KMS-11 (cell line): ENCODE results near the gene DDOST.

ENCODE experiments used
- H2AFZ ChIP-seq: fragments of 200-600 bp; sonication (generic); 2 replicates; pipeline ENCODE4 v1.6.1; 2016; ENCODE audit warnings: antibody characterized with exemption, mixed run types, low read depth
- H3K27ac ChIP-seq: fragments of 200-600 bp; sonication (generic); 2 replicates; pipeline ENCODE4 v1.6.1; 2016; ENCODE audit warnings: mild to moderate bottlenecking, mixed run types
- H3K27me3 ChIP-seq: fragments of 200-600 bp; sonication (generic); 2 replicates; pipeline ENCODE4 v1.6.1; 2017; ENCODE audit warnings: mild to moderate bottlenecking, low read depth, mixed run types, moderate library complexity; ENCODE audit not compliant: insufficient read depth
- H3K36me3 ChIP-seq: fragments of 200-600 bp; sonication (generic); 2 replicates; pipeline ENCODE4 v1.6.1; 2017; ENCODE audit warnings: mild to moderate bottlenecking, mixed run types; ENCODE audit not compliant: insufficient read depth
- H3K4me1 ChIP-seq: fragments of 200-600 bp; sonication (generic); 2 replicates; pipeline ENCODE4 v1.6.1; 2016; ENCODE audit warnings: mild to moderate bottlenecking, low read depth, mixed run types; ENCODE audit not compliant: poor library complexity, severe bottlenecking
- H3K4me2 ChIP-seq: fragments of 200-600 bp; sonication (generic); 2 replicates; pipeline ENCODE4 v1.7.0; 2016; ENCODE audit warnings: mild to moderate bottlenecking, mixed run types
- H3K4me3 ChIP-seq: fragments of 200-600 bp; sonication (generic); IDR thresholded peaks from 2 replicates; pipeline ENCODE4 v1.6.1; 2017; ENCODE audit warnings: low read depth, low read length, mixed read lengths; ENCODE audit not compliant: insufficient read depth
- H3K79me2 ChIP-seq: fragments of 200-600 bp; sonication (generic); 2 replicates; pipeline ENCODE4 v1.6.1; 2016; ENCODE audit warnings: low read depth, mixed run types; ENCODE audit not compliant: insufficient read depth
- H3K9ac ChIP-seq: fragments of 200-600 bp; sonication (generic); 2 replicates; pipeline ENCODE4 v1.6.1; 2016; ENCODE audit warnings: mild to moderate bottlenecking, mixed run types
- H4K20me1 ChIP-seq: fragments of 200-600 bp; sonication (generic); 2 replicates; pipeline ENCODE4 v1.6.1; 2016; ENCODE audit warnings: mild to moderate bottlenecking, mixed run types; ENCODE audit not compliant: insufficient read depth
- TF ChIP-seq, protein P1 (sequence below): fragments of 200-600 bp; sonication (generic); conservative IDR thresholded peaks from 2 replicates; pipeline ENCODE4 v1.6.1; 2017; ENCODE audit warnings: low read depth, mild to moderate bottlenecking, antibody characterized with exemption, low read length, moderate library complexity, mixed read lengths

DDOST gene

DNA sequence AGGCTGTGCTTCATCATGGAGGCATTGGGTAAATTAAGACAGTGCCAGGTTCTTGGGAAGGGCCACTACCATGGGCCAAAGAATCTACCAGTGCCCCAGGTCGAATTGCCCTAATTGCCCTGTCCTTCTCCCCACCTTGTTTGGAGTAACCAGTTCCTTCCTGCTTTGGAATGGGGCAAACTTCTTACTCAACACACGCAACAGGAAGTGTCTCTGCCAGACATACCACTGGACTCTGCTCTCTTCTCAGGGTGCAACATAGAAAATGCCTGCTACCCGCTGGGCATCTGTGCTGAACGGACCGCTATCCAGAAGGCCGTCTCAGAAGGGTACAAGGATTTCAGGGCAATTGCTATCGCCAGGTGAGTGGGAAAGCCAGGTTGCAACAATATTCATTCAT is 56.5 kb downstream of the DDOST start:
- Histone ChIP-seq H3K4me2 (no peak overlapping the region), H3K4me1 (no peaks in the 10 kb centered on the region), H3K36me3 (no peaks in the 10 kb centered on the region), H3K79me2 (no peaks in the 10 kb centered on the region), H2AFZ (no peak overlapping the region), H3K9ac (no peak overlapping the region), H3K4me3 (no peak overlapping the region), H3K27me3 (peaks cover 22% of the 10 kb centered on the region), H4K20me1 (no peaks in the 10 kb centered on the region), H3K27ac (no peak overlapping the region)
- TF ChIP-seq, protein P1, sequence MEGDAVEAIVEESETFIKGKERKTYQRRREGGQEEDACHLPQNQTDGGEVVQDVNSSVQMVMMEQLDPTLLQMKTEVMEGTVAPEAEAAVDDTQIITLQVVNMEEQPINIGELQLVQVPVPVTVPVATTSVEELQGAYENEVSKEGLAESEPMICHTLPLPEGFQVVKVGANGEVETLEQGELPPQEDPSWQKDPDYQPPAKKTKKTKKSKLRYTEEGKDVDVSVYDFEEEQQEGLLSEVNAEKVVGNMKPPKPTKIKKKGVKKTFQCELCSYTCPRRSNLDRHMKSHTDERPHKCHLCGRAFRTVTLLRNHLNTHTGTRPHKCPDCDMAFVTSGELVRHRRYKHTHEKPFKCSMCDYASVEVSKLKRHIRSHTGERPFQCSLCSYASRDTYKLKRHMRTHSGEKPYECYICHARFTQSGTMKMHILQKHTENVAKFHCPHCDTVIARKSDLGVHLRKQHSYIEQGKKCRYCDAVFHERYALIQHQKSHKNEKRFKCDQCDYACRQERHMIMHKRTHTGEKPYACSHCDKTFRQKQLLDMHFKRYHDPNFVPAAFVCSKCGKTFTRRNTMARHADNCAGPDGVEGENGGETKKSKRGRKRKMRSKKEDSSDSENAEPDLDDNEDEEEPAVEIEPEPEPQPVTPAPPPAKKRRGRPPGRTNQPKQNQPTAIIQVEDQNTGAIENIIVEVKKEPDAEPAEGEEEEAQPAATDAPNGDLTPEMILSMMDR = no peak

DNA sequence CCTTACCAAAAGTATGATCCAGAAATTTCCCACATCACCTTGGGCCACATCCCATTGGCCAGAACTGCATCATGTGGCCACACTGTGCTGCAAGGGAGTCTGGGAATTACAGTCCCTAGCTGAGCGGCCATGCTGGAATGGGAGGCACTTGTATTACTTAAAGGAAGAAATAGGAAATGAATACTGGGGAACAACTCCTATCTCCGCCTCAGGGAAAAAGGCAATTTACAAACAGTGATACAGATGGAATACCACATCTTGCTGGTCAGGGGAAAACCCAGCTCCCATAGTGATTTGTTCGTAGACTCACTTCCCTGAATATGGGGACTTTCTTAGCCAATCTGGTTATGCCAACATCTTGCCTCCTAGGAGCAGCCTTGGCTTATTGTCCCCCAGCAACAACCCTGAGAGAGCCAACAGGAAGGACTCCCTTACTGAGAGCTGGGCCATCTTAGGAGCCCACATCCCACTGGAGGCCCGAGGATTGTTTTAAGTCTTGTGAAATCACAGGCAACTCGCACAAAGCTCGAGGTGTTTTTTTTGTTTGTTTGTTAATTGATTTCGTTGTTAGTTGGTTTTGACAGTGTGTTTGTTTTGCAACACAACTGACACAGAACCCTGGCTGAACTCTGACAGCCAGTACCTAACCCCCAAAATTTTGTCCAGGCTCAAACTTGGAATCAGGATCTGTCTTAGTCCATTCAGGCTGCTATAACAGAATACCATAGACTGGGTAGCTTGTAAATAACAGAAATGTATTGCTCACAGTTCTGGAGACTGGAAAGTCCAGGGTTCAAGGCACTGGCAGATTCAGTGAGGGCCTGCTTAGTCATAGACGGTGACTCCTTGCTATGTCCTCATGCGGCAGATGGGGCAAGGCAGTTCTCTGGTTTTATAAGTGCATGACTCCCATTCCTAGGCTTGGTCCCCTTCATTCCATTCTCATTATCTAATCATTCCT is 57.4 kb downstream of the DDOST start:
- Histone ChIP-seq H3K4me1 (no peaks in the 10 kb centered on the region), H3K27me3 (peaks cover 25% of the 10 kb centered on the region), H3K79me2 (no peaks in the 10 kb centered on the region), H3K27ac (no peak overlapping the region), H3K4me2 (no peak overlapping the region), H4K20me1 (no peaks in the 10 kb centered on the region), H3K4me3 (no peak overlapping the region), H3K9ac (no peak overlapping the region), H2AFZ (no peak overlapping the region), H3K36me3 (no peaks in the 10 kb centered on the region)
- TF ChIP-seq, protein P1 = no peak

DNA sequence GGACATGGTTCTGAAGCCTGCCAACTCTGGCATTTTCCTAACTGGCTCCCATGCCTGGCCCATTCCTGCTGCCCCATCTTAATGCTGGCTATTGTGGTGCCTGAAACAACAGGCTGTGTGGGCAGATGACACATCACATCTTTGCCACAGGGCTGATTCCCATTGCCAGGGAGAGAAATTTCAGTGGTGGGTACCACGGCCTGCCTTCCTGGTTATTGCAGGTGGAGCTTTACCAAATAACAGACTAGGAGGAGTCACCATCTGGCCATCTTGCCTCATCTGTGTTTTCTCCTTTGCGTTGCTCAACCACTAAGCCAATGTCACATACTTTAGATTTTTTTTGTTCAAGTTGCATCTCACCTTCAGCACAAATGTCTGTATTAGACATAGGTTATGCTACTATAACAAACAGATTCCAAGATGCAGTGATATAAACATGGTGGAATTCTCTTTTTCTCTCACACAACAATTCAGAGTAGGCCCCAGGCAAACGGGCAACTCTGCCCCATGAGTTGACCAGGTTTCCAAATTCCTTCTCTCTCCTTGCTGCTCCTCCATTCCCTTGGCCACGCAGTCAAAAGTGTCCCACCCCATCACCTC is 58.2 kb downstream of the DDOST start:
- H3K4me1 ChIP-seq = no peaks in the 10 kb centered on the region
- H3K27ac ChIP-seq = no peak overlapping the region
- no peak overlapping the region for H2AFZ ChIP-seq
- H3K4me2 ChIP-seq = no peak overlapping the region
- H3K27me3 ChIP-seq = peaks cover 27% of the 10 kb centered on the region
- no peaks in the 10 kb centered on the region for H4K20me1 ChIP-seq
- H3K9ac ChIP-seq = no peak overlapping the region
- TF ChIP-seq, protein P1 = no peak
- H3K79me2 ChIP-seq = no peaks in the 10 kb centered on the region
- no peak overlapping the region for H3K4me3 ChIP-seq
- H3K36me3 ChIP-seq = no peaks in the 10 kb centered on the region
